PC-9 (cell line): ENCODE data around the gene SBNO1.
"Not testable (repeated sequence)": the region's sequence is repeated elsewhere in the genome, so short reads cannot be mapped to it uniquely, and the experiment has no call there.

ENCODE experiments used
- EZH2 ChIP-seq: fragments of 200-600 bp; sonication (generic); IDR thresholded peaks from 2 replicates; pipeline ENCODE4 v1.8.0; 2017; ENCODE audit warnings: antibody characterized with exemption, low read depth
- TF ChIP-seq, protein P1 (sequence below): fragments of 200-600 bp; sonication (generic); conservative IDR thresholded peaks from 2 replicates; pipeline ENCODE4 v1.6.1; 2017; ENCODE audit warnings: mixed run types, antibody characterized with exemption, mild to moderate bottlenecking, moderate library complexity

GRCh38 chr12:123407269-123407668, 42.6 kb upstream of the SBNO1 start:
- TF ChIP-seq, protein P1, sequence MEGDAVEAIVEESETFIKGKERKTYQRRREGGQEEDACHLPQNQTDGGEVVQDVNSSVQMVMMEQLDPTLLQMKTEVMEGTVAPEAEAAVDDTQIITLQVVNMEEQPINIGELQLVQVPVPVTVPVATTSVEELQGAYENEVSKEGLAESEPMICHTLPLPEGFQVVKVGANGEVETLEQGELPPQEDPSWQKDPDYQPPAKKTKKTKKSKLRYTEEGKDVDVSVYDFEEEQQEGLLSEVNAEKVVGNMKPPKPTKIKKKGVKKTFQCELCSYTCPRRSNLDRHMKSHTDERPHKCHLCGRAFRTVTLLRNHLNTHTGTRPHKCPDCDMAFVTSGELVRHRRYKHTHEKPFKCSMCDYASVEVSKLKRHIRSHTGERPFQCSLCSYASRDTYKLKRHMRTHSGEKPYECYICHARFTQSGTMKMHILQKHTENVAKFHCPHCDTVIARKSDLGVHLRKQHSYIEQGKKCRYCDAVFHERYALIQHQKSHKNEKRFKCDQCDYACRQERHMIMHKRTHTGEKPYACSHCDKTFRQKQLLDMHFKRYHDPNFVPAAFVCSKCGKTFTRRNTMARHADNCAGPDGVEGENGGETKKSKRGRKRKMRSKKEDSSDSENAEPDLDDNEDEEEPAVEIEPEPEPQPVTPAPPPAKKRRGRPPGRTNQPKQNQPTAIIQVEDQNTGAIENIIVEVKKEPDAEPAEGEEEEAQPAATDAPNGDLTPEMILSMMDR: not testable (repeated sequence)
- not testable (repeated sequence) for TF ChIP-seq EZH2
